Measurements from ENCODE around the gene RNF181. TPM values are rescaled to one million over a fixed set of nuclear protein-coding genes. Genes with fewer than 3 reads are reported as not detected.
A peak's percentile ranks its signal among the peaks of the same experiment; 100 is the strongest.
"Not testable (repeated sequence)": the region's sequence is repeated elsewhere in the genome, so short reads cannot be mapped to it uniquely, and the experiment has no call there.

RNF181 gene
- total RNA-seq, 1 experiment from 2014 or later = 132 TPM

DNA sequence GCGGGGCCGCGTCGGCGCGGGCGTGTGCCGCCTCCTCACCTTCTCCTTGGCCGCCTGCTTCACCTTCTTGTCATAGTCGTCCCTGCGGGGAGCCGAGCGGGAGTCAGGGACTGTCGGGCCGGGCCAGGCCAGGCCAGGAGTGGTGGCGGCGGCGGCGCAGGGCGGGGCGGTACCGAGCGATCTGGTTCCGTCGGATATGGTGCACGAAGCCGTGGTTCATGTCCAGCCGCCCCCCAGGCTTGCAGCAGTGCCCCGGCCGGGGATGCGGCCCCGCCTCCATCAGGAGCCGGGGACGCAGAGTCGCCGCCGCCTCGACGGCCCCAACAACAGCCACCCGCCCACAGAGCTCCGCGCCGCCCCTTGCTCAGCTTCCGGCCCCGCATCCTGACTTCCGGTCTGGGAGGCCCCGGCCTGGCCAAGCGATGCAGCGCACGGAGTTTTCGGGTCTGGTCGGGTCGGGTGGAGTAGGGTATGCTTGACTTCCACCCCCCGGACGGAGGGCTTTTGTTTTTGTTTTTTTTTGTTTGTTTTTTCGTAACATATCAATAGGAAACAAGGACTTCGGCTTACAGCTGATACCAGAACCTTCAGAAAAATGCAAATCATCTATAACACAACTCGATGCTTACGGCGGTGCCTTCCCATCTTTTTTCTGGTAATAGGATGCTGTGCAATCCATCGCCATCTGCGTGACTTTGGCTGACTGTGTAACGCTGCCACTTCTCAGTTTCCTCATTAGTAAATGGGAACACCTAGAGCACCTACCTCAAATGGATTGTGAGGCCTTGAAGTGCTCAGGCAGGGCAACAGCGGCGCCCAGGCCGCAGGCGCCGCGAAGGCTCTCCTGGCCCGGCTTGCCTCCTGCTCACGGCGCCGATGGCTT is 16.4 kb downstream of the RNF181 start, which contains the start of gene C2orf68:
Gene C2orf68 (minus strand): TSS at position 362 of the 883 bp plus-strand sequence. CDS start 82 bp downstream, at position 280.
- peak; percentile 84 for DNase-seq (ENCODE audit: extremely low read depth, low read depth)

DNA sequence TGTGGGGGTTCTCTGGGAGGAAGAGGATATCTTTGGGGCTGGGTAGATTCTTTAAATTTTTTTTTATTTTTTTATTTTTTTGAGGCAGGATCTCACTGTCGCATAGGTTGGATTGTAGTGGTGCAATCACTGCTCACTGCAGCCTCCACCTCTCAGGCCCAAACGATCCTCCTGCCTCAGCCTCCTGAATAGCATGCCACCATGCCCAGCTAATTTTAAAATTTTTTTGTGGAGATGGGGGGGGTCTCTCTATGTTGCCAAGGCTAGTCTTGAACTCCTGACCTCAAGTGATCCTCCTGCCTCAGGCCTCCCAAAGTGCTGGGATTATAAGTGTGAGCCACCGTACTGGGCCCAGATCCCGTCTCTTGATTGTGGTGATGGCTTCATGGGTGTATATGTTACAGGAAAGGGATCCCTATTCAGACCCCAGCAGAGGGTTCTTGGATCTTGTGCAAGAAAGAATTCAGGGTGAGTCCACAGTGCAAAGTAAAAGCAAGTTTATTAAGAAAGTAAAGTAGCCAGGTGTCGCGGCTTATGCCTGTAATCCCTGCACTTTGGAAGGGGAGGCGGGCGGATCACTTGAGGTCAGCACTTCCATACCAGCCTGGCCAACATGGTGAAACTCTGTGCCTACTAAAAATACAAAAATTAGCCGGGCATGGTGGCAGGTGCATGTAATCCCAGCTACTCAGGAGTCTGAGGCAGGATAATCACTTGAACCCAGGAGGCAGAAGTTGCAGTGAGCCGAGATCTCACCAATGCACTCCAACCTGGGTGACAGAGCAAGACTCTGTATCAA is 18.4 kb downstream of the RNF181 start:
- DNase-seq (ENCODE audit: extremely low read depth, low read depth) = no peak

DNA sequence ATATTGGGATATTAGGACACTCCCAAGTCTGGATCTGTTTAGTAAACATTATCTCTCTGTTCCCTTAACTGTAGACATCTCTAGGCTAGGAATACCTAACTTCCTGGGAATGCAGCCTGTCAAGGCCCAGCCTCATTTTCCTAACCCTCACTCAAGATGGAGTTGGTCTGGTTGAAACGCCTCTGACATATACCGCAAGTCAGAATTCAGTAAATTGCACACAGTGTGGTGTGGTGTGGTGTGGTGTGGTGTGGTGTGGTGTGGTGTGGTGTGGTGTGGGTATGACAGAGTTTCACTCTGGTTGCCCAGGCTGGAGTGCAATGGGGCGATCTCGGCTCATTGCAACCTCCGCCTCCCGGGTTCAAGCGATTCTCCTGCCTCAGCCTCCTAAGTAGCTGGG is 19.2 kb downstream of the RNF181 start:
- DNase-seq (ENCODE audit: extremely low read depth, low read depth) = not testable (repeated sequence)

DNA sequence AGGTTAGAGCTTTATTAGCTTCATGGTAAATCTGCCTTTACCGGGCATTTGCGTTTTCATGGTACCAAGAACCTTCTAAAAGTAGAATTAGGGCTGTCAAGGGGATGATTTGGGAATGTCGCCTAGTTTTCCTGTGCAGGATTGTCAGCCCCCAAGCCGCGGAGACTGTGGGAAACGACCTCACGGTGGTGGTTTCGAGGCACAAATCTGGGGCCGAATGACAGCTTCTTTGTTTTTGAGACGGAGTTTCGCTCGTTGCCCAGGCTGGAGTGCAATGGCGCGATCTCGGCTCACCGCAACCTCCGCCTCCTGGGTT is 19.8 kb downstream of the RNF181 start:
- DNase-seq (ENCODE audit: extremely low read depth, low read depth) = no peak

DNA sequence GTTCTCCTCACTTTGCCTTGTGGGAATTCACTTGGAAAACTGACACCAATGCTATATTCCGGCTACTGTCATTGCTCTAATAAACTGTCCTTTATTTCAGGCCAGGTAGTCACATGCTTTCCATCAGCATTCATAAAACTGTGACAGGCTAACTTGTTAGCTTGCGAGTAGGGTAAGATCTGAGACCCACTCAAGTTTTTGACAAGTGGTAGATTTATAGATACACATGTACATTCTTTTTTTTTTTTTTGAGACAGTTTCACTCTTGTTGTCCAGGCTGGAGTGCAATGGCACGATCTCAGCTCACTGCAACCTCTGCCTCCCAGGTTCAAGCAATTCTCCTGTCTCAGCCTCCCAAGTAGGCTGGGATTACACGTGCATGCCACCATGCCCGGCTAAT is 22.2 kb downstream of the RNF181 start:
- not testable (repeated sequence) for DNase-seq (ENCODE audit: extremely low read depth, low read depth)

DNA sequence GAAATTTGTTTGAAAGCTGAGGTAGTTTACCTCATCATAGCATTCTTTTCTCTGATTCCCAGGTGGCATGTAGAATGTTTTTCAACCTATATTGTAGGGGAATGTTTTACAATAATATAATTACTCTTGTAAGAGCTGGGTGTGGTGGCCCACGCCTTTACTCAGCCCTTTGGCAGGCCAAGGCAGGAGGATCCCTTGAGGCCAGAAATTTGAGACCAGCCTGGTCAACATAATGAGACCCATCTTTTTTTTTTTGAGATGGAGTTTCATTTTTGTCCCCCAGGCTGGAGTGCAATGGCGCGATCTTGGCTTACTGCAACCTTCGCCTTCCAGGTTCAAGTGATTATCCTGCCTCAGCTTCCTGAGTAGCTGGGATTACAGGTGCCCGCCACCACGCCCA is 24.1 kb downstream of the RNF181 start:
- no peak for DNase-seq (ENCODE audit: extremely low read depth, low read depth)

DNA sequence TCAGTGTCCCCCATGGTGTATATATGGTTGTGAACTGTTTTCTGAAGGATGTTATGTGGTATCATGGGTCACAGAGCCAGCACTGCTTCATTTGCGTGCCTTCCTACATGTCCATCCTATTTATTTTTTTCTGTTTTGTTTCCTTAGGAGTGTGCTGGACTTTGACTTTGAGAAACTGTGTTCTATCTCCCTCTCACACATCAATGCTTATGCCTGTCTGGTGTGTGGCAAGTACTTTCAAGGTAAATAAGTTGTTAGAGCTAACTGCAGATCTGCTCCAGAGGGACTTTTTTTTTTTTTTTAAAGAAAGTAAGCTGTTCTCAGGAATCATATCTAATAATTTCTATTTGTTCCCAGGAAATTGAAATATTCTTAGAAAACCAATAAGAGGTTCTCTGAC is 25.8 kb downstream of the RNF181 start:
- no peak for DNase-seq (ENCODE audit: extremely low read depth, low read depth)

DNA sequence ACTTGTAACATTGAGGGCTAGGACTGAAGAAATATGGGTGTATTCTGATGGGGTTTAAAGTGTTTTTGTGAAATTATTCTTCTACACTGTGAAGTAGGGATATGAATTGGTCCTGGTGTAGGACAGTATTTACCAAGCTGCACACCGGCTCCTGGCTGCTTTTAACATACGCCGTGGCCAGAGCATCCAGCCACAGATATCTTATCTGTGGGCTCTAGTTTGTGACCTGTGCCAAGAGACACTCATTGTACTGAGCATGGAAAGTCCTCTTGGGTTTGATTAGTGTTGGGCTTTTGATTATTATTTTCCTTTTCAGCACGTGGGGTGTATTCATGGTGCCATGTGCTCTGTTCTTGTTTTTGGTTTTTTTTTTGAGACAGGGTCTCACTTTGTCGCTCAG is 28.4 kb downstream of the RNF181 start:
- DNase-seq (ENCODE audit: extremely low read depth, low read depth) = no peak

DNA sequence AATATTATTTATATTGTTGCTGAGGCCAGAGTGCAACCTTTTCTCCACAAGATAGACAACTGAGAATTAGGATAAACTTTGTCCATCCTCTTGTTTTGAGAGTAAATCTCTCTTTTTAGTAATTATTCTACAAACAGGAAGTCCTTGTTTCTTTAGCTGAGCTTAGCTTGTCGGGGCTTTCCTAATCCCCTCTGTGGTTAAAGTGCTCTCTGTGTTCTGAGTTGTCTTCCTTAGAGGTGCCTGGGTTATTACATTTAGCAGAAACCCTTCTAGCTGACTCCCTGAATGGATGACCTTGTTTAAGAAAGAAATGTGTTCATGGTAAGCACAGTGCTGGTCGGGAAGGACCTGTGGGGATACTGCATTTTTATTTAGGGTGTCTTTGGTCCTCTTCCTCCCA is 33.1 kb downstream of the RNF181 start:
- no peak for DNase-seq (ENCODE audit: extremely low read depth, low read depth)

DNA sequence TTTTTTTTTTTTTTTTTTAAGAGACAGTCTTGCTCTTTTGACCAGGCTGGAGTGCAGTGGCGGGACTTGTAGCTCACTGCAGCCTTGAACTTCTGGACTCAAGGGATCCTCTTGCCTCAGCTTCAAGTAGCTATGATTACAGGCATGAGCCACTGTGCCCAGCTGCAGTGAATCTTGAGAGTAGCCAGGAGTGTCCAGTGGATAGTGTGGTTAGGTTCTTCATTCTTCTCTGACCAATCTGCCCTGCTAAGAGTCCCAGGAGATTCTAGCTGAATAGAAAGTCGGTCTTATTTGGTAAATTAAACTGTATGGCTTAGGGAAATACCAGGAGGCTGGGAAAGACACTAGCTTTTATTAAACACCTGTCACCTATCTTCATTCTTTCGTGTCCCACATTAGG is 35.8 kb downstream of the RNF181 start:
- DNase-seq (ENCODE audit: extremely low read depth, low read depth) = no peak

DNA sequence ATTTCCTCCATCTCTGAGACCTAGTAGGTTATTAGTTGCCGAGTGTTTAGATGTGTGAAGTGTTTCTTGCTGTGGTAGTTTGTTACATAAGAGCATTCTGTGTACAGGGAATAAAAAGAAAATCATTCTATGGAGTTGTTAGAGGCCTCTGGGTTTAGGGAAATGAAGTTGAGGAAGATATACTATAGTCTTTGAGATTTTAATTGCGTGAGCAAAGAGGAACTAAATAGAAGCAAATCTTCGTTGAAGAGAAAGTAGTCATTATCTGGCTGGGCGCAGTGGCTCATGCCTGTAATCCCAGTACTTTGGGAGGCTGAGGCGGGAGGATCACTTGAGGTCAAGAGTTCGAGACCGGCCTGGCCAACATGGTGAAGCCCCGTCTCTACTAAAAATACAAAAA is 39.5 kb downstream of the RNF181 start:
- DNase-seq (ENCODE audit: extremely low read depth, low read depth) = no peak

DNA sequence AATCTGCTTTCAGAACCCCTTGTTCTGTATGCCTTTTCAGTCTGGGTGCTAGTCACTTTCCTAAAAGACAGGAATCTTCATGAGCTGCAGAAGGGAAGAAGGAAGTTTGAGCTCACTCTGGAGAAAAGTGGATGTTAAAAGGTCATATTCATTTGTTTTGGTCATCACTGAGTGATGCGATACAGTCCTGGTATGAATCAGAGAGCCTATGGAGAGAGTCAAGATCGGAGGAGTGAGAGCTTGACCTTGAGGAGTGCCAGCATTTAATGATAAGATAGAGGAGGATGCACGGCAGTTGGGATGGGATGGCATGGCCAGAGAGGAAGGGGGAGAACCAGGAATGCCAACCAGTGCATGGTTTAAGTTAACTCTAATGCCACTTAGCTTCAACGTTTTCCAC is 40.1 kb downstream of the RNF181 start:
- DNase-seq (ENCODE audit: extremely low read depth, low read depth) = no peak

DNA sequence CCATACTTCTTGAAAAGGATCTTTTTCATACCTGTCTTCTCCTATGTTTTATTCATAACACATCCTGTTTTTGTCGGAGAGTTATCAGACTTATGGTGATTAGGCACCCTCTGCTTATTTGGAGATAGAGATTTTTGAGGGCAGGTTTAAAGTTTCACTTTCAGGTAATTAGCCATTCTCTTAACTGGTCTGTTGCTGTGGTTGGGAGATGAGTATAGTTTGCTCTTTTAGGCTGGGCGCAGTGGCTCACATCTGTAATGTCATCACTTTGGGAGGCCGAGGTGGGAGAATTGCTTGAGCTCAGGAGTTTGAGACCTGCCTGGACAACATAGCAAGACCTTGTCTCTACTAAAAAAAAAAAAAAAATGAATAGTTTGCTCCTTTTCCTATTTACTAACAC is 47.2 kb downstream of the RNF181 start:
- no peak for DNase-seq (ENCODE audit: extremely low read depth, low read depth)

DNA sequence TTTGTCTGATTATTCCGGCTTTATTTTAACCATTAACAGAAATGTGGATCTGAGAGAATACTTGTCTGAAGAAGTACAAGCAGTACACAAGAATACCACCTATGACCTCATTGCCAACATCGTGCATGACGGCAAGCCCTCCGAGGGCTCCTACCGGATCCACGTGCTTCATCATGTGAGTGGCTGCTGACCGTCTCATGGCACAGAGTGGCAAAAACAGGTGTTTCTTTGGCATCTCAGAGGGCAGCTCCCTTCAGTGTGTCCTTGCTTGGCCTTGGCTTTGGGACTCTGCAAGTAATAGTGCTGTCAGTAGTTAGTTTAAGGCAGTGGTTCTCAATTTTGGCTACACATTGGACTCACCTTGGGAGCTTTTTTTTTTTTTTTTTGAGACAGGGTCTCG is 49.4 kb downstream of the RNF181 start:
- no peak for DNase-seq (ENCODE audit: extremely low read depth, low read depth)

DNA sequence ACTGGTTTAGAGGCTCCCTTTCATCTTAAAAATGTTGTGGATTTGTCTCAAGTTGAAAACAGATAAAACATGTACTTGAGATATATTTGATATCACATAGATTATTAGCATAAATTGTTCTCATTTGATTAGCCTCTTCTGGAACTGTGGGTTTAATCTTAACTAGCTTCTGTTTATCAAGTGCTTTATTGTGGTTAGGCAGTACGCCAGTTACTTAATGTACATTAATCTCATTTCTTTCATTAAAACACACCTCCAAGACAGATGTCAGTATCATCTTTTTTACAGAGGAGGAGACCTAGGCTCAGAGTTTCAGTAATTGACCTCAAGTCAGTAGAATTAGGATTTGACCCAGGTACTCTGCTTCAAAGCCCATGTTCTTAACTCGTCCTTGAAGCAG is 50.6 kb downstream of the RNF181 start:
- DNase-seq (ENCODE audit: extremely low read depth, low read depth) = no peak

Small RNA genes within 50 kb of the gene (small RNA-seq; reads per million reads assigned to genes)
- 0 to 0.06 reads per million in 2 experiments for gene RN7SL126P

Other genes with a start within 250 kb of the RNF181 start
- 24.1 and 25.3 TPM in 2 replicates for gene RETSAT, start 241.2 kb upstream of the RNF181 start, total RNA-seq (2014; rRNA removed; shearing (Covaris generic))
- 10.7 and 15.8 TPM in 2 replicates for gene ELMOD3, start 241.0 kb upstream of the RNF181 start, total RNA-seq (2014; rRNA removed; shearing (Covaris generic))
- 95.1 and 95.2 TPM in 2 replicates for gene CAPG, start 185.4 kb upstream of the RNF181 start, total RNA-seq (2014; rRNA removed; shearing (Covaris generic))
- 0.45 and 0.87 TPM in 2 replicates for gene SH2D6, start 177.0 kb upstream of the RNF181 start, total RNA-seq (2014; rRNA removed; shearing (Covaris generic))
- 139 and 207 TPM in 2 replicates for gene MAT2A, start 56.6 kb upstream of the RNF181 start, total RNA-seq (2014; rRNA removed; shearing (Covaris generic))
- 35.0 and 35.3 TPM in 2 replicates for gene GGCX, start 34.3 kb upstream of the RNF181 start, total RNA-seq (2014; rRNA removed; shearing (Covaris generic))
- 31.7 and 37.3 TPM in 2 replicates for gene VAMP8, start 18.2 kb upstream of the RNF181 start, total RNA-seq (2014; rRNA removed; shearing (Covaris generic))
- gene VAMP5, start 11.3 kb upstream of the RNF181 start, total RNA-seq (2014; rRNA removed; shearing (Covaris generic)) = 0.25 TPM in 1 of 2 replicates, not detected in the other
- 8.2 and 11.1 TPM in 2 replicates for gene TMEM150A, start 7.0 kb downstream of the RNF181 start, total RNA-seq (2014; rRNA removed; shearing (Covaris generic))
- gene C2orf68, start 16.3 kb downstream of the RNF181 start, total RNA-seq (2014; rRNA removed; shearing (Covaris generic)) = 40.4 and 42.3 TPM in 2 replicates
- 55.0 and 58.3 TPM in 2 replicates for gene USP39, start 20.4 kb downstream of the RNF181 start, total RNA-seq (2014; rRNA removed; shearing (Covaris generic))
- gene SFTPB, start 72.5 kb downstream of the RNF181 start, total RNA-seq (2014; rRNA removed; shearing (Covaris generic)) = not detected in 2 replicates
- not detected in 2 replicates for gene GNLY, start 98.6 kb downstream of the RNF181 start, total RNA-seq (2014; rRNA removed; shearing (Covaris generic))
- 0.89 and 1.4 TPM in 2 replicates for gene ATOH8, start 158.2 kb downstream of the RNF181 start, total RNA-seq (2014; rRNA removed; shearing (Covaris generic))